HepG2 (cell line): ENCODE measurements around the gene CHD2. TPM values are rescaled to one million over a fixed set of nuclear protein-coding genes. Genes with fewer than 3 reads are reported as not detected.

Source experiments
- ATAC-seq: fragments of 200-7000 bp; cut with Tn5 transposase; 3 replicates; pipeline ENCODE4 v1.9.1; 2020; ENCODE audit warnings: mild to moderate bottlenecking, moderate library complexity
- BruUV-seq: library from RNA; stranded (reverse); fragments of 400-500 nt; replicated peaks from 2 replicates; lab custom pipeline; 2021; lab: Mats Ljungman, UMichigan
- CTCF ChIA-PET: fragments of 300-600 bp; formaldehyde crosslinking; extraction: SDS; loops from one replicate; lab custom pipeline; 2021; ENCODE audit warnings: low total read pairs, inconsistent platforms, low intra/inter-chr PET ratio; lab: Yijun Ruan, JAX
- POLR2A ChIA-PET: fragments of 350-600 bp; sonication (Branson Sonifier 250); formaldehyde crosslinking; loops from one replicate; lab custom pipeline; 2020; ENCODE audit warnings: antibody characterized with exemption, inconsistent platforms; lab: Yijun Ruan, JAX
- DNase-seq: peaks from one replicate; pipeline ENCODE4 v3.0.0-alpha.2; 2015; ENCODE audit warnings: low spot score
- FAIRE-seq: peaks from 3 replicates; lab custom pipeline; 2011; peaks lifted over from hg19 to GRCh38; lab: Jason Lieb, UNC
- H2AFZ ChIP-seq: one replicate; pipeline ENCODE4 v1.6.1; 2011; ENCODE audit warnings: low read length, inconsistent platforms
- H3K27ac ChIP-seq: fragments of 300-600 bp; 3 replicates; pipeline ENCODE4 v1.8.0; 2011; ENCODE audit warnings: mixed run types, mild to moderate bottlenecking, mixed read lengths, low read length, inconsistent platforms; ENCODE audit not compliant: insufficient read depth; ENCODE audit errors: extremely low read length
- H3K27me3 ChIP-seq, 2 experiments: fragments of 200-600 bp in 1 of 2; 2 replicates in 1 of 2; 3 replicates in 1 of 2; pipeline versions ENCODE4 v1.6.0 to v1.8.0; 2011; ENCODE audit warnings: low read length in 2 of 2, mild to moderate bottlenecking in 2 of 2, moderate library complexity in 2 of 2, inconsistent platforms in 1 of 2; ENCODE audit not compliant: insufficient read depth in 2 of 2, control insufficient read depth in 1 of 2
- H3K36me3 ChIP-seq, 2 experiments: fragments of 200-600 bp in 1 of 2; replicated peaks in 1 of 2; 2 replicates in 1 of 2; 3 replicates in 1 of 2; pipeline versions ENCODE4 v1.5.1 to v1.8.0; 2011; ENCODE audit warnings: low read length in 2 of 2, inconsistent platforms in 1 of 2; ENCODE audit not compliant: insufficient read depth in 2 of 2, control insufficient read depth in 1 of 2
- H3K4me1 ChIP-seq: 2 replicates; pipeline ENCODE4 v1.5.1; 2012; ENCODE audit warnings: low read length, inconsistent platforms; ENCODE audit not compliant: insufficient read depth
- H3K4me2 ChIP-seq: 2 replicates; pipeline ENCODE4 v1.6.0; 2011; ENCODE audit warnings: low read depth, low read length, inconsistent platforms
- H3K4me3 ChIP-seq, 3 experiments: fragments of 200-600 bp in 1 of 3; sonication (generic), shearing (Covaris generic) in 1 of 3; replicated peaks in 1 of 3; 2 replicates each; pipeline ENCODE4 v1.5.1; 2011 to 2016; ENCODE audit warnings: low read length in 3 of 3, inconsistent platforms in 2 of 3, low read depth in 2 of 3, mild to moderate bottlenecking in 2 of 3, control low read depth in 1 of 3, mixed read lengths in 1 of 3; ENCODE audit not compliant: insufficient read depth in 1 of 3
- H3K79me2 ChIP-seq: one replicate; pipeline ENCODE4 v1.6.1; 2011; ENCODE audit warnings: low read length, inconsistent platforms; ENCODE audit not compliant: insufficient read depth
- H3K9ac ChIP-seq: 2 replicates; pipeline ENCODE4 v1.6.0; 2011; ENCODE audit warnings: mild to moderate bottlenecking, low read depth, low read length, inconsistent platforms; ENCODE audit not compliant: insufficient read depth
- H3K9me3 ChIP-seq: 2 replicates; pipeline ENCODE4 v1.5.1; 2012; ENCODE audit warnings: mild to moderate bottlenecking, low read length
- H4K20me1 ChIP-seq: 2 replicates; pipeline ENCODE4 v1.6.0; 2011; ENCODE audit warnings: inconsistent platforms, mild to moderate bottlenecking, low read length, moderate library complexity; ENCODE audit not compliant: insufficient read depth
- AKAP8 ChIP-seq: sonication (generic); formaldehyde crosslinking; IDR thresholded peaks from 2 replicates; pipeline ENCODE4 v1.5.1; 2020; ENCODE audit warnings: mild to moderate bottlenecking, missing genetic modification reagents
- ARNTL ChIP-seq: sonication (generic); formaldehyde crosslinking; IDR thresholded peaks from 2 replicates; pipeline ENCODE4 v1.4.0; 2020; ENCODE audit warnings: mild to moderate bottlenecking, missing genetic modification reagents
- FOSL1 ChIP-seq: sonication (generic); formaldehyde crosslinking; IDR thresholded peaks from 2 replicates; pipeline ENCODE4 v1.9.0; 2021; ENCODE audit warnings: missing genetic modification reagents, borderline replicate concordance
- NFAT5 ChIP-seq: sonication (generic); formaldehyde crosslinking; IDR thresholded peaks from 2 replicates; pipeline ENCODE4 v1.4.0; 2020; ENCODE audit warnings: missing genetic modification reagents
- SNAPC4 ChIP-seq: sonication (generic); formaldehyde crosslinking; IDR thresholded peaks from 2 replicates; pipeline ENCODE4 v1.4.0; 2020; ENCODE audit warnings: mild to moderate bottlenecking, missing genetic modification reagents
- TFDP1 ChIP-seq: IDR thresholded peaks from 2 replicates; pipeline ENCODE4 v1.6.1; 2016; ENCODE audit warnings: missing compliant biosample characterization, missing genetic modification reagents, borderline replicate concordance
- ZFAT ChIP-seq: sonication (generic); formaldehyde crosslinking; conservative IDR thresholded peaks from 2 replicates; pipeline ENCODE4 v1.8.1; 2023; ENCODE audit warnings: missing genetic modification reagents, inconsistent platforms
- ZNF354B ChIP-seq: sonication (generic); formaldehyde crosslinking; IDR thresholded peaks from 2 replicates; pipeline ENCODE4 v1.8.0; 2022; ENCODE audit warnings: mild to moderate bottlenecking, missing genetic modification reagents
- ZNF782 ChIP-seq: sonication (generic); formaldehyde crosslinking; IDR thresholded peaks from 2 replicates; pipeline ENCODE4 v1.4.0; 2020; ENCODE audit warnings: missing genetic modification reagents, mild to moderate bottlenecking, borderline replicate concordance
- WGBS: methylation state at CpG from one replicate; pipeline ENCODE4 v1.1.6; 2017; ENCODE audit warnings: low lambda C conversion rate; 5-methylcytosine and 5-hydroxymethylcytosine counted together
- in situ Hi-C: cut with HindIII; loops from 2 replicates; pipeline ENCODE4 v1.10.0; 2017; ENCODE audit warnings: low pct_unique_long_range_greater_than_20kb; ENCODE audit not compliant: extremely low pct_ligation_motif_present
- intact Hi-C: fragments of 100-400 bp; cut with micrococcal nuclease; formaldehyde crosslinking; loops from one replicate; pipeline ENCODE4 v1.10.0; 2022; ENCODE audit not compliant: unreplicated experiment
- polyA plus RNA-seq, 8 experiments: library from polyadenylated mRNA; depleted of rRNA in 3 of 8; stranded (reverse) in 7 of 8; unstranded in 1 of 8; fragments of >200 nt; fragmentation: Illumina TruSeq in 4 of 8; extraction: Trizol in 4 of 8; gene quantifications; 2 replicates each; pipeline versions ENCODE4 v1.2.1 to v1.2.3, GENCODE V29; 2011 to 2016; ENCODE audit warnings: low read depth in 4 of 8, missing spikeins in 1 of 8, mixed read lengths in 1 of 8; ENCODE audit not compliant: insufficient read depth in 1 of 8
- total RNA-seq, 5 experiments: library from RNA; depleted of rRNA; stranded (reverse); fragments of >200 nt; fragmentation: Illumina TruSeq; extraction: Trizol; gene quantifications; 2 replicates each; pipeline ENCODE4 v1.2.3, GENCODE V29; 2016; ENCODE audit warnings: low read depth in 1 of 5
- TF ChIP-seq, protein P1 (sequence below): sonication (generic); formaldehyde crosslinking; IDR thresholded peaks from 2 replicates; pipeline ENCODE4 v1.4.0; 2020; ENCODE audit warnings: missing genetic modification reagents, mild to moderate bottlenecking, borderline replicate concordance

CHD2 gene
- total and polyA plus RNA-seq, 2 of the 13 experiments (the other 11 are each of a cell fraction or from before 2014, with no cell fraction given): 54.0 to 54.1 TPM

DNA sequence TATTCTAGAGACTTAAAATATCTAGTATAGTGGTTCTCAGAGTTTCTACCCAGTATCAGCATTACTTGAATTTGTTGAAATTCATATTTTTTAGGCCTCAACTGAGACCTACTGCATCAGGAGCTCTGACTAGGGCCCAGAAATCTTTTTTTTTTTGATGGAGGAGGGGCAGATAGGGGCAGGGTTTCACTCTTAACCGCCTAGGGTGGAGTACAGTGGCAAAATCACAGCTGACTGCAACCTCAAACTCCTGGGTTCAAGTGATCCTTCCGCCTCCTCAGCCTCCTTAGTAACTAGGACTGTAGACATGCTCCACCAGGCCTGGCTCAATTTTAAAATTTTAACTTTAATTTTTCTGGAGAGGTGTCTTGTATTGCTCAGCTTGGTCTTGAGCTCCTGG lies 36.6 kb downstream of the CHD2 start:
- DNase-seq (no peak), ATAC-seq (no peak), FAIRE-seq (no peak)
- Histone ChIP-seq H3K4me3 (no peak overlapping the region), H4K20me1 (no peaks in the 10 kb centered on the region), H3K9me3 (no peaks in the 10 kb centered on the region), H3K9ac (no peak overlapping the region), H3K4me1 (peaks cover 44% of the 10 kb centered on the region), H3K27ac (no peak overlapping the region), H2AFZ (no peak overlapping the region), H3K27me3 (no peaks in the 10 kb centered on the region), H3K36me3 (peaks cover 27 to 82% of the 10 kb centered on the region in 2 experiments), H3K79me2 (peaks cover 32% of the 10 kb centered on the region), H3K4me2 (no peak overlapping the region)
- in situ Hi-C loops: no loop called here
- BruUV-seq: no TSS peak
- intact Hi-C loops: no loop called here
- ChIA-PET CTCF (no interaction called here), POLR2A (no interaction called here)
- 100% methylated on average over 2 of the region's 2 CpGs for WGBS
- no peak for TF ChIP-seq ZFAT (CRISPR knock-in tag)
- TF ChIP-seq ZNF782 (CRISPR knock-in tag): no peak
- TF ChIP-seq NFAT5 (CRISPR knock-in tag): no peak
- no peak for TF ChIP-seq FOSL1 (CRISPR knock-in tag)
- no peak for TF ChIP-seq TFDP1 (CRISPR knock-in tag)
- no peak for TF ChIP-seq SNAPC4 (CRISPR knock-in tag)
- TF ChIP-seq, protein P1, sequence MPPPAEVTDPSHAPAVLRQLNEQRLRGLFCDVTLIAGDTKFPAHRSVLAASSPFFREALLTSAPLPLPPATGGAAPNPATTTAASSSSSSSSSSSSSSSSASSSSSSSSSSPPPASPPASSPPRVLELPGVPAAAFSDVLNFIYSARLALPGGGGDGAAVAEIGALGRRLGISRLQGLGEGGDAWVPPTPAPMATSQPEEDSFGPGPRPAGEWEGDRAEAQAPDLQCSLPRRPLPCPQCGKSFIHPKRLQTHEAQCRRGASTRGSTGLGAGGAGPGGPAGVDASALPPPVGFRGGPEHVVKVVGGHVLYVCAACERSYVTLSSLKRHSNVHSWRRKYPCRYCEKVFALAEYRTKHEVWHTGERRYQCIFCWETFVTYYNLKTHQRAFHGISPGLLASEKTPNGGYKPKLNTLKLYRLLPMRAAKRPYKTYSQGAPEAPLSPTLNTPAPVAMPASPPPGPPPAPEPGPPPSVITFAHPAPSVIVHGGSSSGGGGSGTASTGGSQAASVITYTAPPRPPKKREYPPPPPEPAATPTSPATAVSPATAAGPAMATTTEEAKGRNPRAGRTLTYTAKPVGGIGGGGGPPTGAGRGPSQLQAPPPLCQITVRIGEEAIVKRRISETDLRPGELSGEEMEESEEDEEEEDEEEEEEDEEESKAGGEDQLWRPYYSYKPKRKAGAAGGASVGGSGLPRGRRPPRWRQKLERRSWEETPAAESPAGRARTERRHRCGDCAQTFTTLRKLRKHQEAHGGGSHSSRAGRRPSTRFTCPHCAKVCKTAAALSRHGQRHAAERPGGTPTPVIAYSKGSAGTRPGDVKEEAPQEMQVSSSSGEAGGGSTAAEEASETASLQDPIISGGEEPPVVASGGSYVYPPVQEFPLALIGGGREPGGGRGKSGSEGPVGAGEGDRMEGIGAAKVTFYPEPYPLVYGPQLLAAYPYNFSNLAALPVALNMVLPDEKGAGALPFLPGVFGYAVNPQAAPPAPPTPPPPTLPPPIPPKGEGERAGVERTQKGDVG (CRISPR knock-in tag): no peak
- no peak for TF ChIP-seq AKAP8
- no peak for TF ChIP-seq ARNTL (CRISPR knock-in tag)
- no peak for TF ChIP-seq ZNF354B
